ENCODE results near the gene NELFA.

The NELFA gene

DNA sequence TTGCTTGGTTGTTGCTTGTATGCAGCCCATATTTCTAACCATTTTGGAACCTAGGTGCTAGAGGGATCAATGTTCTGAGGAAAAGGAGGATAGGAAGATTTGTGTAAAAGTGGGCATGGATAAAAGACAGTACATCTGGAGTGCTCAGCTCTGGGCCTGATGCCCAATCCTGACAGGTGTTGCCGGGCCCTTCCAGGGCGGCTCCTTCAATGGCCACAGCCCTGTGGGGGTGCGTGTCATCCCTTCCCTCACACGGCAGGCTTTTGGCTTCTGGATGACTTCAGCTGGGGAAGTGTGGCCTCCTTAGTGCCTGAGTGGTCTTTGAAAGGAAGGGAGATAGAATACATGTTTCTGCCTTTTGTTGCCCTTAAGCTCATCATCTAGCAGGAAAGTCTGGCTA is 47.2 kb downstream of the NELFA start:
- no peak for DNase-seq

DNA sequence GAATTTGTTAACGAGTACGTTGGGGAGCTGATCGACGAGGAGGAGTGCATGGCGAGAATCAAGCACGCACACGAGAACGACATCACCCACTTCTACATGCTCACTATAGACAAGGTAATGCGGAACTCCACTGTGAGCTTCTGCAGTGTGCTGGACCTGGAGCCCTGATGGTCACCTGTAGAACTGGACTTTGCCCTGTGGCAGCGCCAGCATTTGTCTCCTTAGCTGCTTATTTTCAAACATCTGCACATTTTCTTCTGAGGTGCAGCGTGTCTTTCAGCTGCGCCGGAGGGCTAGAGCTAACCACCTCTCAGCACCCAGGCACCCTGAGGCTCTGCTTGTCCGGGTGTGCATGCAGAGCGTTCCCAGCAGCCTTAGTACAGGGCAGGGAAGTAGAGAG is 47.7 kb downstream of the NELFA start:
- DNase-seq: no peak

DNA sequence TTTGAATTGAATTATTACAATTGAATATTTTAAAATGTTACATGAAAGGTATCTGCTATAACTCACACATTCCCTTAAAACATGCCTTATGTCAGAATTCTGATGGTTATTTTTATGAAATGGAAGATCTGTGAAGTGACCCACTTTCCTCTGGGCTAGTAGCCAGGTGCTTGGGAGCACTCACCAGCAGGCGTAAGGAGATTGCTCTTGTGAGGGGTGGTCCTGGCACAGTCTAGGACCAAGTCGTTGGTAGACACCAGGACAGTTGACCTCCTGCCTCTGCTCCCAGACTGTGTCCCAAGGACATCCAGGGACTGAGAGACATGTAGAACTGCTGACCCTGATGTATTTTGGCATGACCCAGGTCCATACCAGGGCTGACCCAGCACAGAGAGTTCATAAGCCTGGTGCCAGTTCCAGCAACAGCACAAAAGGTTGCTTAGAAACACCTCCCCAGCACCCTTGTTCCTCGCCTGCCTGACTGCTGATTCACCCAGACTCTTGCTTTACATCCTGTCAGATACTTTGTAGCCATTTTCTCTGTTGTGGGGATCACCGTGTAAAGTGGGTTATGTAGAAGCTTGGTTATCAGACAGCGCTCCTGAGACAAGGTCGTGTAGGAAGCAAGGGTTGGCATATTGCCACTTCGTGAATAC is 48.5 kb downstream of the NELFA start:
- no peak for DNase-seq

DNA sequence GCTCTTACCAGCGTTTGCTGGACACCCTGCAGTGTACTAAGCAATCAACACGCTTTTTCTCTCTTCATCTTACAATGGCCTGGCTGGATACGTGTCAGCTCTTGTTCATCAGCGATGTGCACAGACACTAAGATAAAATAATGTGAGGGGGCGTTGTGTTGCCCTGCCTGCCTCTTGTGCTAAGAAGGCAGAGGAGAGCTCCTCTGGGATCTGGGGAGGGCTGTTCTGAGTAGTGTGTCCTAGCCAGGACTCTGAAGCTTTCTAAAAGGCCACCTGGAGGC is 49.7 kb downstream of the NELFA start:
- no peak for DNase-seq

DNA sequence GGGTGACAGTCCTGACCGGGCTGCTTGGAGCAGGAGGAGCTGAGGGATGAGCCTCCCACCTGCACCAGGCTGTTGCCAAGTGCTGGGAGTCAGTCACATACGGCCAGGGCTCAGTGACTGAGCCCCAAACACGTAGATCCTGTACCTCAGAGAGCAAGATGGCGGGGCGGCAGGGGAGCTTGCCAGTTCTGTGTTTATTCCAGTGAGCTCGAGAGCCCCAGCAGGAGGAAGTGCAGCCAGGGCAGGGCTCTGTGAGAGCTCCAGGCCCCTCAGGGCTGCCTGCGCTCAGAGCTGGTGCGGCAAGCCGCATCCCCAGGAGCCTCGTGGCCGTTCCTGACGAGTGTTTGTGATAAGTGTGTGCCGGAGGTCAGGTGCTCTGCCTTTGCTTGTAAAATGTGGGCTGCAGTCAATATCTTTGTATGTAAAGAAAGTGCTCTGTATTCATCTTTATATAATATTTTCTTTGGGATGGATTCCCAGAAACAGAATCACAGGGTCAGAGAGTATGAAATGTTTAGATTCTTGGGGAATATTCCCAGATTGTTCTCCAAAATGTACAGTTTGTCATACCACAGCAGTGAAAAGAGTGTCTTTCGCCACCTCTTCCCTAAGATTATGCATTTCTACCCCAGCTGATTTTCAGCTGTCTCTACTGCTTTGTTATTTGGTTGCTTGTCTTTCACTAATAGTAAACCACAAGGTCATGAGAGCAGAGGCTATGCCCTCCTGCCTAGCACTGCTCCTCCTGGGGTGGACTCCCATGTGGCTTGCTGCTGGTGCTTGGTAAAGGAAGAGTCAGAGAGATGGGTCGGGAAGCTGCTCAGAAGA is 50.3 kb downstream of the NELFA start:
- DNase-seq: no peak

DNA sequence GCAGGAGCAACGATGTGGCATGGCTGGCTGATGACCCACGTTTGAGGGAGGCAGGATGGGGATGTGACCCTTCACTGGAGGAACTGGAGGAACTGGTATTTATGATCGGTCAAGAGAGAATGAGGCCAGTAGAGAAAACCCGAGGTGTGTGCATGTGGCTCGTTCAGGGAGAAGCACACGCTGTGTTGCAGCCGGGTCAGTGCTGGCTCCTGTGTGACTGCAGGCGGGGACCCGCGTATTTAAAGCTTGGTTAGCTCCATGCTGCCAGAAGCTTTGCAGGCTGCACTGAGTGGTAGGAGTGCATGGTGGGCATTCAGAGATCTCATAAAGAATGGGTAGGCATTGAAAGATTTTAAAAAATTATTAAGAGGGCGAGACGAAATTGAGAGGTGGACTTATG is 52.1 kb downstream of the NELFA start:
- DNase-seq: no peak

DNA sequence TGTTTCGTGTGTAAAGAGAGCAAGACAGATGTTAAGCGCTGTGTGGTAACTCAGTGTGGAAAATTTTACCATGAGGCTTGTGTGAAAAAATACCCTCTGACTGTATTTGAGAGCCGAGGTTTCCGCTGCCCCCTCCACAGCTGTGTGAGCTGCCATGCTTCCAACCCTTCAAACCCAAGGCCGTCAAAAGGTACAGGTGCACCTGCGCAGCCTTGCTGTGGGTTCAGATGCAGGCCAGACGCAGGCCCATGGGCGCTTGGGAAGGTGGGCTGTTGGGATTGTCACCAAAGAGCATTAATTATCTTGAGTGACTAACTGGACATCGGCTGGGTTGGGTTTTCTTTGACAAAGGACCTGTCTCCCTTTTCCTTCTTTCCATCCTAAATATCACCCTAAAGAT is 55.4 kb downstream of the NELFA start:
- no peak for DNase-seq

DNA sequence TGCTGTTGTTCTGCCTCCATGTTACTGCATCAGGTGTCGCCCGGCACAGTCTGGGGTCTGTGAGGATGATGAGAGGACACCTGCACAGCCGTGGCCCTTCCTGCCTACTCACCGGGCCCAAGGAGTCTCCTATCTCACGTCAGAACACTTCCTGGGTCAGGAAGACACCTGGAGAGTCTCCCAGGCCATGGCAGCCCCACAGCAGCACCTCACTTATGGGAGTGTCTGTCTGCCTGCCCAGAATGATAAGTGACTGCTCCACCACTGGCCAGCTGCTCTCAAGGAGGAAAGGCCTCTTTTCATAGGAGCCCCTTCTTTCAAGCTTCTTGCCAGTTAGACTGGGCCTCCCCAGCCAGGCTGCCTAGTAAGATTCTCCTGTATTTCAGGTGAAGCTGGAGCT is 56.1 kb downstream of the NELFA start:
- DNase-seq: no peak

DNA sequence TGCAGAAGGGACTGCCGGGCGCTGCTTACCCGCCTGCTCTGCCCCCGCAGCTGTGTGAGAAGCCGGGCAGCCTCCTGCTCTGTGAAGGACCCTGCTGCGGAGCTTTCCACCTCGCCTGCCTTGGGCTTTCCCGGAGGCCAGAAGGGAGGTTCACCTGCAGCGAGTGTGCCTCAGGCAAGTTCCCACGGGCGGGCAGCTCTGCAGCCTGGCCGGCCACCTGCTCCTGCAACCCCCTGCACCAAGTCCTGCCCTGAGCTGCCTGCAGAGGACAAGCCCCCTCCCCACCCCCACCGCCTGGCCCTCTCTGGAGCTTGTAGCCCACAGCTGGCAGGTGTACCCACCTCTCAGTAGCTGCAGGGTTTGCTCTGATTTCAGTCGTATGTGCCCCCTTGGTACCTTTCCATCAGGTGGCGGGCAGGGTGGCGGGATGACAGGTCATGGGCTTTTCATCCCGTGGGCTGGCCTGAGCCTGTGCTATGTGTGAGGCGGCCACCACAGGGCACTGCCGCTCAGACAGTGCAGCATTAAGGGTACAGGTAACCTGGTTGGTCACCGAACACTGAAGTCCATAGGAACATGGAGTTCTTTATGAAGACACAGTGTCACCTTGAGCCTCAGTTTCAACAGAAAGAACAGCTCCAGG is 56.6 kb downstream of the NELFA start:
- DNase-seq: no peak

DNA sequence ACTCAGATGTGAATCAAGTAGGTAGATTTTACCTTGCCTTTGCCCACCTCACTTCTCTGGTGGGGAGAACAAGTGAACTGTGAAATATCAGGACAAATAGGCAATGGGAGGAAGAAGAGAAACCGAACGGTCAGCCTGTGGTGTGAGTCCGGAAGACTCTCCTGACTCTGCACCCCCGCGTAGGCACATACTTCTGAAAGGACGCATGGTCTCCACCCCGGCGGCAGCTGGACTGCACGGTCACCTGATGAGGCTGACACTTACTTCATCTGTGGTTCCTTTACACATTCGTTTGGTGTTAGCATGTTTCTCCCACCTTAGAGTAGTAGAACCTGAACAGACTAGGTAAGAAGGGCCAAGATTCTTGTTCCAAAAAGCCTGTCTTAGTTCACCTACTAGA is 58.4 kb downstream of the NELFA start:
- no peak for DNase-seq

DNA sequence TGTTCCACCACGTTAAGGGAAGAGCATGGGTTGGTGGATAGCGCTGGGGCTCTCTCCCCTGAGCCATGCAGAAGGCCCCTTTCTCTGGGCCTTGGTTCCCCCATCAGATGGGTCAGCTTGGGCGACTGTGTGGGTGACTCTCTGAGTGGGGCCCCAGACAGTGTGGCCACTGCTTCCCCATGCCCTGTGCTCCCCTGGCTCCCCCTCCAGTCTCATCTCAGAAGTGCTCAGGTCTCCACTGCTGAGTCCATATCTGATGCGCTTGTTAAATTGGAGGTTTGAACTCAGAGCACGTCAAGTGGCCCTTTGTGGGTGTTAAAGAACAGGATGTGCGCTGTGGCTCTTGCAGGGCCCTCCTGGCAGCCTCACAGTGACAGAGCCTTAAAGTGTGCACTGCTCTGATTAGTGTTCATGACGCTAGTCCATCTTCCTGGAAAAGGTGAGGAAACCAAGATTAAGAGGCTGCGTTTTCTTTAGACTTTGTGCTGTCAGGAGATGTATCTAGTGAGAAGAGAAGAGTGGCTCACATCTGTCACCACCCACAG is 59.8 kb downstream of the NELFA start:
- no peak for DNase-seq

DNA sequence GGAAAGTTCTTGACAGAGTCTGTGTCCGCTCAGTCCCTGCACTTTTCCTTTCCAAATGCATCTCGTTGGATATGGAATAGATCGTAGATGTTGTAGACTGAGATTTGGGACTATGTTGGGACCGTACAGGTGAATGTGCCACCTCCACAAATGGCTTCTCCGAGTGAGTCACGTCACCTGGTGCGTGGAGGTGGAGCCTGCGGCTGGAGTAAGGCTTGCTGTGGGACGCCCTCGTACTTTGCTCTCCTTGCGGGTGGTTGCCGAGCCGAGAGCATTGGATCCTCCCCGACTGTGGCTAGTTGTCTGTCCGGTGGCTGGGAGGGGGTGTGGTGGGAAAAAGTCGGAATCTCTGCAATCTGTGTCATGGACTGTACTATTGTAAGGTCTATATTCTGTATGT is 60.5 kb downstream of the NELFA start:
- DNase-seq: no peak

DNA sequence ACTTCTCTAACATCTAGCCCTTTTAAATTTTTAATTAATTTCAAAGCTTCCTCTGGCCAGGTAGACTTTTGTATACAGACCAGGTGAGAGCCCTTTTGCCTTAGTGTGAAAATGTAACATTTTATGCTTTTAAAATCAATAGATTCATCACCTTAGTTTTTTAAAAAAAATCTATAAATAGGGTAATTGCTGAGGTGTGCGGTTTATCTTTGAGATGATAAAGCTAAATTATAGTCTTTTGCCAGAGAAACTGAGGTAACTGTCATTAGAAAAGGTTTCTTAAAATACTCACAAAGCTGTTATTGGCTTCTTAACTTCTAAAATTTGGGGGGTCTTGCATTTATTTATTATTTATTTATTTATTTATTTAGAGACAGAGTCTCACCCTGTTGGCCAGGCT is 62.9 kb downstream of the NELFA start:
- DNase-seq: no peak

DNA sequence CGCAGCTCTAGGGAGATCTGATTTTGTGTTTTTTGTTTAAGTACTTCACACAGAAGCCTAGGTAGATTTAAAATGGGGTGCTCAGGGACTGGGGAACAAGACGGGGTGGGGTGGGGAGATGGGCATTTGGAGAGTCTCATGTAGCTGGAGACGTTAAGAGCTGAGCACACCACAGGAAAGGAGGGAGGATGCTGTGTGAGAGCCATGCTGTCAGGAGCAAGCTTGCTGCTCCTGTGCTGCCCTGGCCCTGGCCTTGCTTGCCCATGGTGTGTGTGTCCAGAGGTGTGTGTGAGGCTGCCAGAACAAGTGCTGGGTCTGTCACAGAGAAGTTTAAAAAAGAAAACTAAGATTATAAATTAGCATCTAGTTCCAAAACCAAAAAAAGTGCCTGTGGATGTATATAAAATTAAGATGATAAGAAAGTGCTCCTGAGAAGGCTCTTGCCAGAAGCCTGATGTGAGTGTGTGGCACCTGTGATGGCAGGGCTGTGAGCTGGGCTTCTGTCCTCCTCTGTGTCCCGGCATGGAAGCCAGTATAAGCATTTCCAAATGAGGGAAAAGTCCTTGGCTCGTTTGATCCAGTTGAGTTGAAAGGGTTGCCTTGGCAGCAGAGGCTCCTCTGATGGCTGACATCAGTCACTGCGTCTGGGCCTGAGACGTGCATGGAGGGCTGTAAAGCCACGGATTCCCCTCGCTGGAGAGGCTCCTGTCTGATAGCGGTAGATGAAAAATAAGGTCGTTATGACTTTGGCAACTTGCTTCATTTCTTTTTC is 63.5 kb downstream of the NELFA start:
- DNase-seq: no peak

DNA sequence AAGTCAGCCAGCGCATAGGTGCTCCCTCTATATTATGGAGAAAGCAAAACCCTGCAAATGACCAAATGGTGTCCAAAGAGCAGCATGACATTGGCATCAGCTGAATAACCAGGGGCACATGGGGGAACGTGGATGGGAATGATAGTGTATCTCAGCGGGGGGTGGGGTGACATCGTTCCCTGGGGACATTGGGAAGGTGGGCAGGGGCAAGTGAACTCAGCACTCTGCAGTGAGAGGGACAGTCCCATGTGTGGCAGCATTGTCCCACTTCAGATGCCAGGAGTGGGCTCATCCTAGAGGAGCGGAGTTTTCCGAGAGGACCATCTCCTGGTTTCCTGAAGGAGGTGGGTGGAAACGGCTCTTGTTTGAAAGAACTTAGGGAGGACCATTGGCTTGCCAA is 64.8 kb downstream of the NELFA start:
- DNase-seq: no peak

DNA sequence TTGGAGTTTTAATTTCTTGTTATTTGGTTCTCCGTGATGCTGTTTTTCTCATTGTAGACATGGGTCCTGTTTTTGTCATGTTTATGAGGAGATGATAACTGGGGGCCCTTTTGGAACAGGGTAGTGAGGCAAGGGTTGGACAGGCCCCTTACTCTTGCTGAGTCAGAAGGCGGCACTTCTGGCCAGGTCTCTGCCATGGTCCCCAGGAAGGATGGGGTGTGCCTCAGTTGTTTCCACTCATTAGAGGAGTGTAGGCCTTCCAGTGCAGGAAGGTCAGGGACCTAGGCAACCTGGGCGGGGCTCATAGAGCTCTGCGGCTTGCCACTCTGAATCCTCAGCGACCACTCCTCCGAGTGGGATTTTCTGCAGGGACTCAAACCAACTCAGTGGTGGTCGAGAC is 68.2 kb downstream of the NELFA start:
- DNase-seq: no peak

DNA sequence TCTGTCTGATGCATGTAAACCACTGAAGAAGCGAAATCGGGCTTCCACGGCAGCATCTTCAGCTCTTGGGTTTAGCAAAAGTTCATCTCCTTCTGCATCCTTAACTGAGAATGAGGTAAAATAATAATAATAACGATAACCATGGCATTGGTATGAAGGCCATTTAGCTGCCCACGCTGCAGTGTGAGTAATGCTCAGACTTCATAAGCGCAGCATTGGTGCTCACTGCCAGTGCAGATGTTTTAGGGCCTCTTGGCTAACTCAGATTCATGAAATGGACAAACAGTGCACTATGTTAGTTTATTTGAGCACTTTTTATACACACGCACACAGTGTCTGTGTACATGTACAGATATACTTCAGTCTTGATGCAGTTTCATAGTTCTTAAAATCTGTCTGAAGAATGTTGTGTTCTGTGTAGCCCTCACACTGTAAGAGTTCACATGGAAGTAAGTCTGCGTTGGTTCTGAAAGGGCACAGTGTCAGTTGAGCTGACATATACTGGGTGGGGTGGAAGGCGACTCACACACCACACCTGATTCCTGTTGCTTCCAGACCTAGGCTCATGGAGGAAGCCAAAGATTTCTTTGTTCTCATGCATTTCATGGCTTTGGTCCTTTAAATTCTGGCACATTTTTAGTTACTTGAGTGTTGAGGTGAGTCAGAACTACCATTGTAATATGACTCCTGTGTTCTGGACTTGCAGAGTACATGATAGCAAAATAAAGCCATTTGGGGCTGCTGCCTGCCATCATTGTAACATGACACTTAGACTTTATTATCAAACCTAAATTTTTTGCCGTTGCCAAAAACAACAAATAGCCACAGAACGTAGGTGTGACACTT is 68.9 kb downstream of the NELFA start:
- no peak for DNase-seq

DNA sequence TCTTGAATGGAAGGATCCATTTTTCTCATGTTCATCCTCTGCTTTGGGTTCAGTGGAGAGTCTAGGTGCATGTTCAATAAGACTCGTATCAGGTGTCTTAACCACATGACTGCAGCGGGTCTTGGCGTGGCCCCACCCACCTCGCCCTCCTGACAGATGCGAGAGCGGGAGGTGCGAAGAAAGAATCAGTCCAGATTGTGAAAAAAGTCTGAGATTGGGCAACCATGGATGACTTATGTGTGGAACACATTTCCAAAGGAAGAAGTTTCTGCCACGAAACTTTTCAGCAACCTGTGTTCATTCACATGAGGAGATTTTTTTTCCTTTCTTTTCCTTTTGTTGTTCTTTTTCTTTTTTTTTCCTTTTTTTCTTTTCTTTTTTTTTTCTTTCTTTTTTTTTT is 70.7 kb downstream of the NELFA start:
- no peak for DNase-seq

DNA sequence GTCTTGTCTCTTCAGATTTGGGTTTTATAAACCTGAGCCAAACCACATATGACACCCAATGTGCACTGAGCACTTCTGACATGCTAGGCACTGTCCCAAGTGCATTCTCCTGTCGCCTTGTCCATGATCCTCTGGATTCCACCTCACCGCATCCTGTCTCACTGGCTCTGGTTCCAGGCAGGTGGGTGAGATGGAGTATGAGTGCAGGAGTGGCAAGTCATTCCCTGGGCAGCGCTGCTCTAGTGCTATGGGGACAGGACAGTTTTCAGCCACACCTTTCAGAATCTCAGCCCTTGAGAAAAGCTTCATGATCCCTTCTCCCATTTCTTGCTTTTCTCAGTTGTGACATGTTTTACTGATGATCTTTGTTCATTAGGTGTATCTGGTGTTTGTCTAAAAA is 71.2 kb downstream of the NELFA start:
- DNase-seq: no peak

DNA sequence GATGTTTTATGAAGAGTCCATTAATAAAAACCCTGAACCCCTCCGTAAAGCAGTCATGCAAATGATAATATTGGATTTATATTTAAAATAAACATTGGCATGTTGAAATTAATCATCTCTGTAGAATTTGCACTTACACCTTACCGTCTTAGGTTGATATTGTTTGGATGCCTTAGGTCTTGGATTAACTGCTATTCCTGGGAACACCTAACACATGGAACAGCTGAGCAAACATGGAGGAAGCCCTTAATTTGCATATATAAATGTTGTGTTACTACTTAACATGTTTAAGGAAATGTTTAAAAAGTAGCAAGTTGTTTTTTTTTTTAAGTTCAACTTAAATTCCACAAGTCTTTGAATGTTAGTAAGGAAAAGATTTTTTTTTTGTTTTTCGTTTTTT is 75.1 kb downstream of the NELFA start:
- DNase-seq: no peak

DNA sequence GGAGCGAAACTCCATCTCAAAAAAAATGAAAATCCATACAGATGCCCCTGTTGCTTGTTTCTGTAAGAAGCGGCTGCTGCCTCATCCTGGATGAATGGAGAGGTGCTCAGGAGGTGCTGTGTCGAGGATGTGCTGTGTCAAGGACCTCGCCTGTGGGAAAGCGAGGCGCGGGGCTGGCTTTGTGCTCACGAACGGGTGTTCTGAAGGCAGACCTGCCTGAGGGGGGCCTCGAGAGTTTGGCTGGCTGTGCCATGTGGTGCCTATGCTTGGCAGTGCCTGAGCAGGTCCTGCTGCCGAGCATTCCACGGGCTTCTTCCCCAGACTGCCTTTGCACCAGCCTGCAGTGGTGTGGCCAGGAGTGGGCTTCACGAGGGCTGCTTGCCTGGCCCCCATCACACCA is 76.0 kb downstream of the NELFA start:
- DNase-seq: no peak

Data from NCI-H1417 treated with DMSO at 0.1 percent for 48 hours (cell line).